HG03280 (cell line): Measurements from ENCODE around the gene LAMB3.
A peak's percentile ranks its signal among the peaks of the same experiment; 100 is the strongest.

Source experiments
- ATAC-seq: cut with Tn5 transposase; IDR thresholded peaks from one replicate; pipeline ENCODE4 v1.9.1; 2021; ENCODE audit warnings: mild to moderate bottlenecking, moderate library complexity; ENCODE audit not compliant: unreplicated experiment

LAMB3 gene

GRCh38 chr1:209634005-209634737 lies 18.1 kb downstream of the LAMB3 start:
- no peak for ATAC-seq

- ATAC-seq: no peak
Observed at GRCh38 chr1:209633335-209633997, 18.8 kb downstream of the LAMB3 start.

GRCh38 chr1:209630383-209631225 lies 21.6 kb downstream of the LAMB3 start:
- ATAC-seq: no peak

- no peak for ATAC-seq
Observed at GRCh38 chr1:209629621-209630382, 22.4 kb downstream of the LAMB3 start.

GRCh38 chr1:209628618-209629299 lies 23.5 kb downstream of the LAMB3 start:
- no peak for ATAC-seq

GRCh38 chr1:209627732-209628196 lies 24.5 kb downstream of the LAMB3 start:
- ATAC-seq: peak; percentile 79

- peak; percentile 23 for ATAC-seq
Observed at GRCh38 chr1:209627027-209627731, 25.0 kb downstream of the LAMB3 start.

- ATAC-seq: no peak
Observed at GRCh38 chr1:209626346-209627026, 25.7 kb downstream of the LAMB3 start.

GRCh38 chr1:209625791-209626285 lies 26.4 kb downstream of the LAMB3 start:
- no peak for ATAC-seq

- ATAC-seq: no peak
Observed at GRCh38 chr1:209624558-209625549, 27.4 kb downstream of the LAMB3 start.

- ATAC-seq: no peak
Observed at GRCh38 chr1:209622841-209623829, 29.1 kb downstream of the LAMB3 start.

GRCh38 chr1:209621741-209622655 lies 30.2 kb downstream of the LAMB3 start:
- no peak for ATAC-seq

- no peak for ATAC-seq
Observed at GRCh38 chr1:209621286-209621685, 30.9 kb downstream of the LAMB3 start.

GRCh38 chr1:209620487-209620884 lies 31.7 kb downstream of the LAMB3 start:
- ATAC-seq: no peak
